ENCODE measurements around the gene GAB2. TPM values are rescaled to one million over a fixed set of nuclear protein-coding genes. Genes with fewer than 3 reads are reported as not detected.

Gene GAB2
- total and polyA plus RNA-seq, 10 of the 15 experiments (the other 5 are each of a cell fraction or from before 2014, with no cell fraction given), result 0.69 to 12.6 (median 3.8) TPM

- Histone ChIP-seq H3K9me3 (replicated peaks; ENCODE audit: control insufficient read depth, insufficient read depth, low read length) (no peaks in the 10 kb centered on the region), H3K4me3 (no peak overlapping the region), H3K9ac (ENCODE audit: control insufficient read depth, insufficient read depth, low read length) (no peak overlapping the region), H3K4me2 (ENCODE audit: control insufficient read depth, insufficient read depth) (no peak overlapping the region), H3K27ac (ENCODE audit: control insufficient read depth, insufficient read depth) (no peak overlapping the region), H2AFZ (ENCODE audit: control insufficient read depth, low read depth, low read length) (no peak overlapping the region), H3K4me1 (ENCODE audit: control insufficient read depth, insufficient read depth, low read length) (no peaks in the 10 kb centered on the region), H4K20me1 (ENCODE audit: control insufficient read depth, insufficient read depth) (no peaks in the 10 kb centered on the region), H3K27me3 (replicated peaks in 1 of 2; ENCODE audit: control insufficient read depth in 2 of 2, insufficient read depth in 2 of 2, low read length in 1 of 2) (no peaks in the 10 kb centered on the region), H3K36me3 (ENCODE audit: control insufficient read depth in 2 of 2, insufficient read depth in 2 of 2, low read length in 1 of 2) (peaks cover 0 to 4% of the 10 kb centered on the region in 2 experiments; a peak in 3 of 4 replicates), H3K79me2 (ENCODE audit: control insufficient read depth, insufficient read depth, low read length) (no peaks in the 10 kb centered on the region)
- in situ Hi-C loops (cut with MboI), result no loop called here
- intact Hi-C loops (cut with micrococcal nuclease; ENCODE audit: unreplicated experiment), result no loop called here
- ATAC-seq (no peak), FAIRE-seq (no peak), DNase-seq (ENCODE audit: low read depth, low spot score) (no peak)
- CTCF ChIA-PET, result no interaction called here
- no peak for TF ChIP-seq E2F4 (IDR thresholded peaks at IDR 0.05; ENCODE audit: low read depth, low read length)
- TF ChIP-seq SUZ12 (IDR thresholded peaks at IDR 0.05; ENCODE audit: unreplicated experiment), result no peak
- no peak for TF ChIP-seq NFXL1 (IDR thresholded peaks at IDR 0.05; ENCODE audit: borderline replicate concordance)
- no peak for TF ChIP-seq ASH2L (IDR thresholded peaks at IDR 0.05; ENCODE audit: borderline replicate concordance, low read depth)
- TF ChIP-seq BCL3 (IDR thresholded peaks at IDR 0.05; ENCODE audit: borderline replicate concordance, insufficient read depth, low read depth, low read length, poor library complexity, severe bottlenecking), result no peak
- no peak for TF ChIP-seq GABPA (IDR thresholded peaks at IDR 0.05; ENCODE audit: low read depth)
- no peak for TF ChIP-seq MEF2A (IDR thresholded peaks at IDR 0.05; ENCODE audit: insufficient read depth, low read depth, low read length)
- no peak for TF ChIP-seq ZNF24 (IDR thresholded peaks at IDR 0.05)
- no peak for TF ChIP-seq EED (IDR thresholded peaks at IDR 0.05; ENCODE audit: low read depth)
- TF ChIP-seq POLR2AphosphoS5 (IDR thresholded peaks at IDR 0.05; ENCODE audit: low read length), result no peak
- TF ChIP-seq PAX5 (IDR thresholded peaks at IDR 0.05; ENCODE audit: borderline replicate concordance, low read depth, low read length), result no peak
- no peak for TF ChIP-seq MYB (IDR thresholded peaks at IDR 0.05; ENCODE audit: borderline replicate concordance, low read depth, low read length)
- no peak for TF ChIP-seq STAT1 (conservative IDR thresholded peaks at IDR 0.05)
- TF ChIP-seq BRCA1 (IDR thresholded peaks at IDR 0.05; ENCODE audit: low read depth, low read length), result no peak
- TF ChIP-seq NBN (IDR thresholded peaks at IDR 0.05), result no peak
- TF ChIP-seq ZNF687 (IDR thresholded peaks at IDR 0.05), result no peak
- no peak for TF ChIP-seq WRNIP1 (IDR thresholded peaks at IDR 0.05; ENCODE audit: borderline replicate concordance, low read depth, low read length)
- no peak for TF ChIP-seq CREB1 (IDR thresholded peaks at IDR 0.05; ENCODE audit: low read depth)
- no peak for TF ChIP-seq RELA (IDR thresholded peaks at IDR 0.05; ENCODE audit: borderline replicate concordance, partially characterized antibody)
- BruUV-seq (replicated peaks), result no TSS peak
- 67% methylated on average over 7 of the region's 7 CpGs for WGBS (ENCODE audit: insufficient coverage, insufficient replicate concordance, low lambda C conversion rate, missing lambda C conversion rate)
- POLR2A ChIA-PET, result no interaction called here
- RAD21 ChIA-PET (ENCODE audit: unreplicated experiment), result no interaction called here
- SMC1A ChIA-PET (ENCODE audit: uncharacterized antibody, unreplicated experiment), result interaction anchor here (1.4 kb wide), 1 partner anchor 29 kb away, joined by 3 read pairs; no protein-coding TSS in a partner anchor
Observed at GRCh38 chr11:78170874-78171549, 246.6 kb downstream of the GAB2 start.
